DMS53 (cell line): ENCODE results near the gene ARHGEF26.
"Not testable (repeated sequence)": the region's sequence is repeated elsewhere in the genome, so short reads cannot be mapped to it uniquely, and the experiment has no call there.

Source experiments
- DNase-seq: peaks from one replicate; lab custom pipeline; 2025; lab: John Stamatoyannopoulos, UW

The ARHGEF26 gene

DNA sequence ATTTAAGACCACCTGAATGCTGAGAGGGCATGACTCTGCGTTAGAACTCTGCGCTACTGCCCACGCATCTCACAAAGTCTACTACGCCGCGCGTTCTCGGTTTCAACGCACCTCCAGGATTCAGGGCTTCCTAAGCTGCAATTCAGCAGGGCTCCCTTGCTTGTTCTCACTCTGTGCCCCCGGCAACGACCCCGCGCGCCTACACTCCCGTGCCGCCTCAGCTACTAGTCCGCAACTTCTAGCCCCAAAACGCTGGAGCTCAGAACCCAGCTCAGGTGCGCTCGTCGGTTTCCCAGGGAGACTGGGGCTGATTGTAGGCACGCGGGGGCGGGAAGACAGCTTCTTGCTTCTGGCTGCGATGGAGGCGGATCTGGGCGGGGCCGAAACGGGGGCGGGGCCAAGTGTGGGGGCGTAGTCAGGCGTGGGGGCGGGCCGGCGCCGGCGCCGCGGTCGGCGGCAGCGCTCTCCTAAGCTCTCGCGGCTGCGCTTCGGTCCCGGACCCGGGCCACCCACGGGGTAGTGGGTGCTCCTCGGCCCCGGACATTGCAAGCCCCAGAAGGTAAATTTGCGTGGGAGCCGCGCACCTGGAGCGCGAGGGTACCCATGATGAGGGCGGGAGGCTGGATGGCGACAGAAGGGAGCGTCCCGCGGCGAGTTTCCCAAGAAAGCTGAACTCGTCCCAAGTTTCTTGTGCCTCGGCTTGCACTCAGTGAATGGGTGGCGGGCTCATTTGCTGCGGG lies at the start of gene ARHGEF26:
TSS of gene ARHGEF26 (plus strand) at position 430 of the 740 bp plus-strand sequence. CDS start 603 bp downstream, outside the sequence.
- peak; percentile 85 for DNase-seq

GRCh38 chr3:154074966-154075365 lies 46.2 kb upstream of the ARHGEF26 start:
- DNase-seq: no peak

- DNase-seq: no peak
These were observed 42.5 kb upstream of the ARHGEF26 start for GRCh38 chr3:154078672-154079071.

GRCh38 chr3:154081305-154081704 lies 39.9 kb upstream of the ARHGEF26 start:
- peak; percentile 71 for DNase-seq

GRCh38 chr3:154085071-154085470 lies 36.1 kb upstream of the ARHGEF26 start:
- no peak for DNase-seq

DNA sequence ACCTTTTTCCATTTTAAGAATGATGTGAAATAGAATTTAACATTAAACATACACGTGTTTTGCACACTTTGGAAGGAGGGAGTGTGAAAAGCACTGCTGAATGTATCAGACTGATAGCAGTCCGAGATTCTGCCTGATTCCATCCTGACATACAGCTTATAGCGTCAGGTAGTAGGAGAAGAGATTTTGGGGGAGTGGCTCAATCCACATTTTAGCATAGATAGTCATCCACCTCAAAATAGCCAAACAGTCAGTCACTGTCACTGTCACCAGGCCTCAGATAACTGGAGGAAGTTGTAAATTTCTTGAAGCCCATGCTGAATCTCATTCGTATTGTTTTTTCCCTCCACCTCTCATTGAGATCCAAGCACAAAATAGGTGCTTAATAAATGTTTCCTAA lies 35.4 kb upstream of the ARHGEF26 start:
- no peak for DNase-seq

DNA sequence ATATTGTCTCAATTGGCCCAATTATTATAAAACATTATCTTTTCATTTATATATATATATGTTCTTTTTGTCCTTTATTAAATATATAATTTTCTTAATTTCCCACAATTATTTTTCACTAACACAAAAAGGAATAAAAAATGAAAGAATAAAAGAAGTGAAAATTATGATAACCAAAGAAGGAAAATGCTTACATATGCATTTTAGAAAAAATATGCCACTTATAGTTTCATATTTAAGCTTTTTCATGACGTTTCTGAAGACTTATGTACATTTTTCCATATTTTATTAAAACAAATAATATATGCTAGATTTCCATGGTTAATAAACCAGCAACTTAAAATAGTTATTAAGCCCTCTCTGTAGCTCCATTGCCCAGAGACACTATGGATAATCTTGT lies 34.9 kb upstream of the ARHGEF26 start:
- DNase-seq: no peak

- DNase-seq: not testable (repeated sequence)
These were observed 33.3 kb upstream of the ARHGEF26 start for GRCh38 chr3:154087756-154088480.

DNA sequence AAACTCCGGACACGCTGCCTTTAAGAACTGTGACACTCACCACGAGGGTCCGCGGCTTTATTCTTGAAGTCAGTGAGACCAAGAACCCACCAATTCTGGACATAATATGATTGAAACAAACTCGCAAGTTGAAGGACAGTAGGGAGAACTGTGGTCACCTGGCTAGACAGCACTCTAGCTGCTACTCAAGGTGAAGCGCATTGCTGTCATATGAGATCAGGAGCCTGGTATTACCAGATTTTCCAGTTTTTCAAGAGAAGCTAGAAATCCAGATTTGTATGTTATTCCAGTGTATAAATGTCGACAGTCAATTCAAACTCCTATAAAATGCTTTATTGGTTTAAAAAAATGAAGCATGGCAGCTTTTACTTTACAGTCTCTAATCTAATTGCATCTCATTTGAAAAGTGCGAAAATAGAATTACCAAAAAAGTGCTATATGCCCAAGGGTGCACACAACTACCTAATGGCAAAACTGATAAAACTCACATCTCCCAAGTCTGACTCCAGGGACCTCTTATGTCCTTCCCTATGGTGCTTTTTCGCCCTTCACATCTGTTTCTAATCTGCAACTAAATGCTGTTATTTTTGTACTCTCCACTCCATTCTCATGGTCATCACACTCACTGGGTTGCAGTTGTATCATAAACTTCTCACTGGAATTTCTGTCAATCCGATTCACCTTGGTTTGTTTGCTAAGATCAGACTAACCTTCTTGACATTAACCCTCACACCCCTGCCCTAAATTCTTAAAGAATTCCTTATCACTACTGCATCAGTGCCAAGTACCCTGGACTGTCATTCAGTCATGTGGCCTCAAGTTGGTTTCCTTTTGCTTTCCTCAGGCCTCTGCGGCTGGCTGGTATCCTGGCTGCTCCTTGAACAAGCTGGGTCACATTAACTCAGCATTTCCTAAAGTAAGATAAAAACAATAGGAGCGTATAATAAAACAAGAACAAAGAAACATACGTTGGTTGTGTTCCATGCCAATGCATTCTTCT lies 31.5 kb upstream of the ARHGEF26 start:
- peak; percentile 90 for DNase-seq

DNA sequence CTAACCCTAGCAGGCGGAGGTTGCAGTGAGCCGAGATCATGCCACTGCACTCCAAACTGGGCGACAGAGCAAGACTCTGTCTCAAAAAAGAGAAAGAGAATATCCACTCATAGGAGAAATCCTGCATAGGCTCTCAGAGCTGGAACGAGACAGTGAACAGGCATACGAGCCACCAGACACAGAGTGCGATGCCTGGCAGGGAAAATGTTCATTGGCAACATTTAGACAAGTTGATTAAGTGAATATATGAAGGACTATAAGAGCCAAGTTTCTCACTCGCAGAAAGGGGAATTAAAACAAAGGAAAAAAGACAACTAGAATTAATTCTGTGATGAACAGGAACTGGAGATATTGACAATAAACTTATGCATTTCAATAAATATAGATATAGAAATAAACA lies 27.1 kb upstream of the ARHGEF26 start:
- no peak for DNase-seq

- DNase-seq: peak; percentile 25
These were observed 25.3 kb upstream of the ARHGEF26 start for GRCh38 chr3:154095832-154096421.

GRCh38 chr3:154098376-154098775 lies 22.8 kb upstream of the ARHGEF26 start:
- DNase-seq: no peak

DNA sequence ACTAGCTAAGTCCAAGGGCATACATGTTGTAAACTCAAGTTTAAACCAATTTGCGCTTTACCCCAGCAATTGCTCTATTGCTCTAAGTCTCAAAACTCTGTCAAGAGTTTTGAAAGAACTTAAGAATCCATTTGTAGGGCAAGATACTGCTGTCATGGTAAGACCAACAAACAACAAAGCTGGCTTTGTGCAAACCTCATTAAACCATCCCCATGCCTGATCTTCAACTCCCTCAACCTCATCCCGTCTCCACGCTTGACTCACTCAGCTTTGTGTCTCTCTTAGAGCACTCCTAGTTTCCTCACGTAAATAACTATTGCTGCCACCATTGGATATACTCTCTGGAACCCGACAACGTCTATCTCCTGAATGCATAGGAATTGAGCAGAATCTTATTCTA lies 20.6 kb upstream of the ARHGEF26 start:
- no peak for DNase-seq

- DNase-seq: no peak
These were observed 19.9 kb upstream of the ARHGEF26 start for GRCh38 chr3:154101250-154101649.

DNA sequence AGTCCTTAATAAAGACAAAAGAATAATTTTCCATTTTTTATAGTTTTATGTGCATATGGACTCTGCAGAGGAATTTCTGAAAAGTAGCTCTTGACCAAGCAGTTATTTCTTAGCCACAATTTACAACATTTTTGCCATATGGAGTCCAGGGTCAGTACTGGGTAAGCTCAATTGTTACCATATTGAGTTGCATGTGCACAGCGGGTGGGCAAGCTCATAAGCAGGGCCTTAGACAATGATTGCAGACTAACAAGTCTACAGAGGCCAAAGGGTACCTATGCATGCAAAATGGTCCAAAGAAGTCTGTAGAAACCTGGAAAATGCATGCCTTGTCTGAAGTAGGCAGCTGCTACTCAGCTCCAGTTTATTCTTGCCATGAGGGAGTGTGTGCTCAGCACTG lies 19.0 kb upstream of the ARHGEF26 start:
- no peak for DNase-seq

DNA sequence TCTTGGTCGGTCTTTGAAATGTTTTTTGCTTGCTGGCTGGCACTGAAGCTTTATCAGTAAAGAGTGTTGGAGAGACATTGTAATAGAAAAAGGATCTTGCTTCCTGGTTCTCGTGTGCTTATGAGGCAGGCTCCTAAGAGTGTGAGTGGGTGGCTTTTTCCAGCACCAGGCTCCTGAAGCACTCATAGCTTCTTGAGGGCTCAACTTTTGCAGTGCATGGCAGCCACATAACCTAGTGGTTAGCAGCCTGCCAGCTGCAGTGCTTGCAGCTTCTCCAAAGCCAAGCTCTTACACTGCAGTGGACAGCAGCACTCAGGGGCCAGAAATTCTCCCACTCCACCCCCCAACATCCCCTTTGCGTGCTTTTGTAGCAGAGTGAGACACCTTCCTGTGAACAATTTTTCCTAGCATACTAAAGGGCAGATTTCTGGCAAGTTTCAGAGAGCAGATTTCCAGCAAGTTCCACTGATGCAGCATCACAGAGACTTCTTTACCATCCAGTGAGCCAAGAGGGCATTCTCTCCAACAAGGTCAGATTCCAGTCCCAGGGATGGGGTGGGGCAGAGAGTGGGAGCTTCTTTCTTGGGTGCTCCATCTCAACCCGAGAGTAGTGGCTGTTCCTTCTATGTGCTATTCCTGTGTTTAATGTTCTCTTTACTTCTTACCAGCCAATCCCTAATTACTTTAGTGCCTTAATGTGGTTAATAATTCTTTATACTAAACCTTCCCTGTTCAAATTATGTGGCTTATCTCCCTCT lies 15.8 kb upstream of the ARHGEF26 start:
- peak; percentile 19 for DNase-seq

GRCh38 chr3:154111365-154111935 lies 9.7 kb upstream of the ARHGEF26 start:
- no peak for DNase-seq

DNA sequence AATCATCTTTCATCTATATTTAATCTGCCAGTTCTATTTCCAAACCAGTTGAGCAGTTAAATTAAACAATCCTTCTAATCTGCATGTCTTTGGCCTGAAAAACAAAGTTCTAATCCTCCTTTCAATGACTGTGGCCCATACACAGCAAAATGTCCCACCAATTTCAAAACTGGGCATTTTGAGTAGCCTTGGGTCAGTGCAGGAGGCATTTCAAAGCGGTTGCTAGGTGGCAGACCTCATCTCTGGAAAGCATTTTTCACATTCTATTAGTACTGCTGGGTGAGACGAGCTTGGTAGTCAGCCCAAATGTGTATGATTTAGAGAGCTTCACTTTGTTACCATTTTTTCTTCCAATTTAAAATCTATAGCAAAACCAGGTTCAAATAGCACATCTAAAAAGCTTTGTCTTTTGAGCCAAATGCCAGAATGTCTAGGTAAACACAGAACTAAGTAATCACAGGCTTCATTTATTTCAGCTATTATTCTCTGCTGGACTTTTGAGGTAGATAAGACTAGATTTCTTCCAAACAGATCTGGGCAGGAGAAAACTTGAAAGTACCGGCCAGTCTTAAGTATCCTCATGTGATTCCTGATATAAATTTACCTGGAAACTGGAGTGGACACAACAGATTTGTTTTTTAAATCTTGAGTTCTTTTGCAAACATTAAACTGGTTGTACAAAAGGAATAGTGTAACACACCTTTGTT lies 8.9 kb upstream of the ARHGEF26 start:
- no peak for DNase-seq

DNA sequence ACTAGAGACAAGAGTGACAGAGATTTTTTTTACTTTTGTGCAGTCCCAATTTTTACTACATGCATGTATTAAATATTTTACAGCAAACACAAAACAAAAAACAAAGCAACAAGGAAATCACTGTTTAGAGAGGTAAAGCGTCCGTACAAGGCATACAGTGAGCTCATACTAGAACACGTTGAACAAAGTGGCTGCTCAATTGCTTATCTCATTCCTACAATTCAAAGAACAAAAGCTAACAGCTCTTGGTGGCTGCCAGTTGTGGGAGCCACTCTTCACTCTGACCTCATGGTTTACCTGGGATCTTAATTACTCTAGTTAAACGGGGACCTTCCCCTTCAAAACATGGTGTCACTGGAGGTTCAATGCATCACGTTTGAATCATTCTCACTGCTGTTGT lies 7.6 kb upstream of the ARHGEF26 start:
- peak; percentile 1 for DNase-seq

DNA sequence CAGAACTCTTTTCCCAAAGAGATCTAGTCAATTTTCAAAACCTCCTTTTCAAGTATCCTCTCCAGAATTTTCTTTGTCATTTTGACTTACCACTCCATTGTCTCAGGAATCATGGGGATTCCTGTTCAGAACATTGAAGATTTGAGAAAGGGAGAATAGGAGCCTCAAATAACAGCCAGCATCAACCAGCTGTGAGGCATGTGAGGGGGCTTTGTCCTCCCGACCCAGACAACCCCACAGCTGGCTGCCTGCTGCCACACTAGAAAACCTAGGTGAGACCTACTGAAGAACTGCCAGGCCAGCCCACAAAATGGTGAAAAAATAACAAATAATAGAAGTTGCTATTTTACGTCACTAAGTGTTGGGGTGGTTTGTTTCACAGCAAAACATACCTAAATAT lies 5.9 kb upstream of the ARHGEF26 start:
- no peak for DNase-seq
